ENCODE measurements around the gene ARHGAP4. TPM values are rescaled to one million over a fixed set of nuclear protein-coding genes. Genes with fewer than 3 reads are reported as not detected.

Gene ARHGAP4
- total and polyA plus RNA-seq, 2 donors from 2014 or later, result 38.3 to 73.0 TPM

DNA sequence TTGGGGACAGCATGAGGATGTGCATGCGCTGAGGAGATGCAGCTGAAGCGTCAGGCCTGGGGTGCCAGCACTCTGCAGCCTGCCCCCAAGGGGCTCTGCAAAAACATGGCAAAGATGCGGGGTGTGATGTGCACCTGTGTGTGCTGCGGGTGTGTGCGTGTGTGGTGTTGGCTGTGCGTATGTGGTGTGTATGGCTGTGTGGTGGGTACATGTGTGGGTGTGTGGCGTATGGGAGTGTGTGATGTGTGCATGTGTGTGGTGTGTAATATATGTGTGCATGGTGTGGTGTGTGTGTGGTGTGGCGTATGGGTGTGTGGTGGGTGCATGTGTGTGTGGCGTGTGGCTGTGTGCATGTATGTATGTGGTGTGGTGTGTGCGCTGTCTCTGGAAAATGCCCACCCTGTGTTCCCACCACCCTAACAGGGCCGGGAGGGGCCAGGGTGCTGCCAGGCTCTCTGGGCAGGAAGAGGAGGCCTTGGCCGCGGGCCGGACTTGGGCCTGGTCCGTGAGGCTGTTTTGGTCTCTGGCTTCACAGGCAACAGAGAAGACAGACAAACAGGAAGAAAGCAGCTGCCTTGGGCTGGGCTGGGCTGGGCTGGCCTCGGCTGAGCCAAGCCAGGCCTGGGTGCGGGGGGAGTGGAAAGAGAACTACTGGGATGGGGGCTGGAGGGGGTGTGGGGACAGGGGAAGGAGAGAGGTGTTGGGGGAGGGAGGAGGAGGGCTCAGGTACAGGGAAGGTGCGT is 22.7 kb downstream of the ARHGAP4 start:
- H3K27me3 ChIP-seq (ENCODE audit: control insufficient read depth, insufficient read depth, low read length), result no peaks in the 10 kb centered on the region
- no peaks in the 10 kb centered on the region for H3K9me3 ChIP-seq (ENCODE audit: control insufficient read depth in 2 of 3, insufficient read depth in 1 of 3, low read length in 3 of 3)
- FAIRE-seq, result no peak
- peaks cover 0 to 8% (median 0%) of the 10 kb centered on the region in 3 donors for H3K4me1 ChIP-seq (ENCODE audit: control insufficient read depth in 2 of 3, insufficient read depth in 2 of 3, low read depth in 1 of 3, low read length in 3 of 3)
- intact Hi-C loops (cut with DNase I), result no loop called here
- DNase-seq, result peak in 2 of 5 donors; percentile 43 to 78
- no peaks in the 10 kb centered on the region for H3K36me3 ChIP-seq (ENCODE audit: control insufficient read depth in 2 of 3, insufficient read depth in 3 of 3, low read length in 3 of 3)
- peak overlapping the region in 1 of 2 donors; percentile 60 for H3K27ac ChIP-seq (ENCODE audit: low read depth in 2 of 2, low read length in 2 of 2)
- no peak overlapping the region for H3K4me3 ChIP-seq (ENCODE audit: low read length in 3 of 3)
- TF ChIP-seq, protein P1, sequence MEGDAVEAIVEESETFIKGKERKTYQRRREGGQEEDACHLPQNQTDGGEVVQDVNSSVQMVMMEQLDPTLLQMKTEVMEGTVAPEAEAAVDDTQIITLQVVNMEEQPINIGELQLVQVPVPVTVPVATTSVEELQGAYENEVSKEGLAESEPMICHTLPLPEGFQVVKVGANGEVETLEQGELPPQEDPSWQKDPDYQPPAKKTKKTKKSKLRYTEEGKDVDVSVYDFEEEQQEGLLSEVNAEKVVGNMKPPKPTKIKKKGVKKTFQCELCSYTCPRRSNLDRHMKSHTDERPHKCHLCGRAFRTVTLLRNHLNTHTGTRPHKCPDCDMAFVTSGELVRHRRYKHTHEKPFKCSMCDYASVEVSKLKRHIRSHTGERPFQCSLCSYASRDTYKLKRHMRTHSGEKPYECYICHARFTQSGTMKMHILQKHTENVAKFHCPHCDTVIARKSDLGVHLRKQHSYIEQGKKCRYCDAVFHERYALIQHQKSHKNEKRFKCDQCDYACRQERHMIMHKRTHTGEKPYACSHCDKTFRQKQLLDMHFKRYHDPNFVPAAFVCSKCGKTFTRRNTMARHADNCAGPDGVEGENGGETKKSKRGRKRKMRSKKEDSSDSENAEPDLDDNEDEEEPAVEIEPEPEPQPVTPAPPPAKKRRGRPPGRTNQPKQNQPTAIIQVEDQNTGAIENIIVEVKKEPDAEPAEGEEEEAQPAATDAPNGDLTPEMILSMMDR (IDR thresholded peaks at IDR 0.05; ENCODE audit: borderline replicate concordance, extremely low read depth, insufficient read depth), result no peak
- H3K9ac ChIP-seq (ENCODE audit: low read length in 3 of 3), result no peak overlapping the region

DNA sequence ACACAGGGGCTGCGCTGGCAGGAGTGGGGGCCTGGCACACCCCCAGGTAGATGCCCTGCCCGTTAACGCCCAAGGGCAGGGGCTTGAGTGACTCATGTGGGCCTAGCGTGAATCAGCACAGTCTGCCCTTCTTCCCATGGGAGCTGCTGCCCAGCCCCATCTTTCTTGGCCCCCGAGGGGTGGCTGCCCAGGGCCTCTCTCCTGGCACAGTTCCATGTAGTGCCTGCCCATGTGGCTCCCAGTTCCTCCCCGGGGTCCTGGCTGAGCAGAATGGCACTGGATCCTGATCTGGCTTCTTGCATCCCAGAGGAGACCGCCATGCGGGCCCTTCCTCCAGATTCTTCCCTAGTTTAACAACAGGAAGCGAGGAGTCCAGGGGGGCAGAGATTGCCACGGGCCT is 23.7 kb downstream of the ARHGAP4 start:
- H3K27me3 ChIP-seq (ENCODE audit: control insufficient read depth, insufficient read depth, low read length), result no peaks in the 10 kb centered on the region
- H3K9me3 ChIP-seq (ENCODE audit: control insufficient read depth in 2 of 3, insufficient read depth in 1 of 3, low read length in 3 of 3), result no peaks in the 10 kb centered on the region
- DNase-seq (peak in 1 of 5 donors; percentile 33), FAIRE-seq (no peak)
- H3K4me3 ChIP-seq (ENCODE audit: low read length in 3 of 3), result no peak overlapping the region
- TF ChIP-seq, protein P1 (IDR thresholded peaks at IDR 0.05; ENCODE audit: borderline replicate concordance, extremely low read depth, insufficient read depth), result no peak
- intact Hi-C loops (cut with DNase I), result no loop called here
- H3K9ac ChIP-seq (ENCODE audit: low read length in 3 of 3), result no peak overlapping the region
- H3K36me3 ChIP-seq (ENCODE audit: control insufficient read depth in 2 of 3, insufficient read depth in 3 of 3, low read length in 3 of 3), result no peaks in the 10 kb centered on the region
- no peak overlapping the region for H3K27ac ChIP-seq (ENCODE audit: low read depth in 2 of 2, low read length in 2 of 2)
- peaks cover 0 to 8% (median 0%) of the 10 kb centered on the region in 3 donors for H3K4me1 ChIP-seq (ENCODE audit: control insufficient read depth in 2 of 3, insufficient read depth in 2 of 3, low read depth in 1 of 3, low read length in 3 of 3)

DNA sequence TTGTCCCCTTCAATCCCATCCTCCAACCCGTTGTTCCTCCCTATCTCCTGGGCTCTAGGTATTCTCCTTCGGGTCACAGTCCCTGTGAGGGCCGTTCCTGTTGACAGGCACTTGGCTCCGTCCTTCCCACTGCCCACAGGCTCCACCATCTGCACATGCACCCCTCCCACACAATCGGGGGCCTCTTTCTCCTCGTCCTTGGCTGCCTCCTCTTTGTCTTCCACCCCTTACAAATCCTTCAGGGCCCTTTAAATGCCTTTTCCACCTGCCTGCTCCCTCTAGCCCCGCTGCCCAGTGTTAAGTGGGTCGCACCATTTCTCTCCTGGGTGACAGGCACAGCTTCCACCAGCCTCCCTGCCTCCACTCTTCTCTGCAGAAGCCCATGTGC is 24.3 kb downstream of the ARHGAP4 start:
- H3K36me3 ChIP-seq (ENCODE audit: control insufficient read depth in 2 of 3, insufficient read depth in 3 of 3, low read length in 3 of 3), result no peaks in the 10 kb centered on the region
- peaks cover 0 to 8% (median 0%) of the 10 kb centered on the region in 3 donors for H3K4me1 ChIP-seq (ENCODE audit: control insufficient read depth in 2 of 3, insufficient read depth in 2 of 3, low read depth in 1 of 3, low read length in 3 of 3)
- FAIRE-seq, result no peak
- no peak overlapping the region for H3K27ac ChIP-seq (ENCODE audit: low read depth in 2 of 2, low read length in 2 of 2)
- DNase-seq, result peak in 1 of 5 donors; percentile 30
- H3K9ac ChIP-seq (ENCODE audit: low read length in 3 of 3), result no peak overlapping the region
- no peaks in the 10 kb centered on the region for H3K9me3 ChIP-seq (ENCODE audit: control insufficient read depth in 2 of 3, insufficient read depth in 1 of 3, low read length in 3 of 3)
- TF ChIP-seq, protein P1 (IDR thresholded peaks at IDR 0.05; ENCODE audit: borderline replicate concordance, extremely low read depth, insufficient read depth), result no peak
- no peaks in the 10 kb centered on the region for H3K27me3 ChIP-seq (ENCODE audit: control insufficient read depth, insufficient read depth, low read length)
- no peak overlapping the region for H3K4me3 ChIP-seq (ENCODE audit: low read length in 3 of 3)
- intact Hi-C loops (cut with DNase I), result no loop called here

Measured in kidney (tissue), 14 donors.